Endothelial cell of hepatic sinusoid (primary cell): ENCODE measurements around the gene ICAM3.
"Not testable (repeated sequence)": the region's sequence is repeated elsewhere in the genome, so short reads cannot be mapped to it uniquely, and the experiment has no call there.

Experiments
- in situ Hi-C: cut with HindIII; loops from 2 replicates; pipeline ENCODE4 v1.10.0; 2017; ENCODE audit warnings: low sequenced_read_pairs

ICAM3 gene

GRCh38 chr19:10339380-10339960, at the start of gene ICAM3:
TSS of gene ICAM3 (minus strand) at chr19:10339624. CDS start at chr19:10339614, 10 bp downstream.
- in situ Hi-C loops = no loop called here

- in situ Hi-C loops = no loop called here
Observed at GRCh38 chr19:10388957-10389356, 49.5 kb upstream of the ICAM3 start.

- in situ Hi-C loops = no loop called here
Observed at GRCh38 chr19:10384580-10384979, 45.2 kb upstream of the ICAM3 start.

GRCh38 chr19:10383223-10383499, 43.7 kb upstream of the ICAM3 start:
- in situ Hi-C loops = not testable (repeated sequence)

GRCh38 chr19:10380313-10381102, 41.1 kb upstream of the ICAM3 start, which contains the start of gene TYK2:
TSS of gene TYK2 (minus strand) at chr19:10380572. CDS start at chr19:10378406, 2,166 bp downstream.
- in situ Hi-C loops = no loop called here

GRCh38 chr19:10379880-10380312, 40.5 kb upstream of the ICAM3 start:
- in situ Hi-C loops = no loop called here

GRCh38 chr19:10378124-10378523, 38.7 kb upstream of the ICAM3 start:
- in situ Hi-C loops = no loop called here

- in situ Hi-C loops = not testable (repeated sequence)
Observed at GRCh38 chr19:10377140-10377640, 37.8 kb upstream of the ICAM3 start.

GRCh38 chr19:10374931-10375330, 35.5 kb upstream of the ICAM3 start:
- in situ Hi-C loops = no loop called here

GRCh38 chr19:10372690-10373089, 33.3 kb upstream of the ICAM3 start:
- in situ Hi-C loops = no loop called here

- in situ Hi-C loops = no loop called here
Observed at GRCh38 chr19:10368101-10368803, 28.8 kb upstream of the ICAM3 start.

- in situ Hi-C loops = not testable (repeated sequence)
Observed at GRCh38 chr19:10366950-10367512, 27.6 kb upstream of the ICAM3 start.

GRCh38 chr19:10365518-10365917, 26.1 kb upstream of the ICAM3 start:
- in situ Hi-C loops = no loop called here

GRCh38 chr19:10364644-10365043, 25.2 kb upstream of the ICAM3 start:
- in situ Hi-C loops = no loop called here

GRCh38 chr19:10363789-10364281, 24.4 kb upstream of the ICAM3 start:
- in situ Hi-C loops = no loop called here

GRCh38 chr19:10362259-10362658, 22.8 kb upstream of the ICAM3 start:
- in situ Hi-C loops = no loop called here

- in situ Hi-C loops = no loop called here
Observed at GRCh38 chr19:10361569-10362011, 22.2 kb upstream of the ICAM3 start.

- in situ Hi-C loops = loop anchor here (5.0 kb wide), 1 partner anchor 69 kb away; the partner anchor contains the start of genes ICAM4 and ICAM5
Observed at GRCh38 chr19:10356431-10356830, 17.0 kb upstream of the ICAM3 start.

GRCh38 chr19:10353793-10354391, 14.5 kb upstream of the ICAM3 start:
- in situ Hi-C loops = no loop called here

- in situ Hi-C loops = no loop called here
Observed at GRCh38 chr19:10352764-10353671, 13.6 kb upstream of the ICAM3 start.
